ENCODE results near the gene EBI3.
"Not testable (repeated sequence)": the region's sequence is repeated elsewhere in the genome, so short reads cannot be mapped to it uniquely, and the experiment has no call there.

Gene EBI3

DNA sequence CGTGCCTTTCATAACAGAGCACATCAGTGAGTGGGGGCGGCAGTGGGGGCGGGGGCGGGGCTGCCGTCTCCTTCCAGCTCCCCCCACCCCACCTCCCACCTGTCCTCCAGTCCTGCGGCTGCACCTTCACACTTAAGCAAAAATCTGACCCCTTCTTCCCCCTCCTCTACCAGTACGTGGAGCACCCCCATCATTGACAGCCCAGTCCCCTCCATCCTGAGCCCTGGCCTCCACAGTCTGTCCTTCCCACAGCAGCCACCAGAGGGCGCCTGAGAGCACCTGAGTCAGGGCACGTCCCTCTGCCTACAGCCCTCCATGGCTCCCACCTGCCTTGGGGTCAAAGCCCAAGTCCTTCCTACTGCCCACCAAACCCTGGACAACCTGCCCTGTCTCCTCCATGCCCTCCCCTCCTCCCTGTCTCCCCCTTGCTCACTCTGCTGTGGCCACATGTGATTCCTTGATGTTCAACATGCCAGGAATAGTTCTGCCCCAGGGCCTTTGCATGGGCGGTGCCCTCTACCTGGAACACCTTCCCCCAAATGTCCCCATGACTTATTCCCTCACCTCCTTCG is 4.0 kb downstream of the EBI3 start:
- peak; percentile 64 to 87 (median 65) for DNase-seq (ENCODE audit: low read depth in 2 of 3, low spot score in 1 of 3)

- no peak for DNase-seq (ENCODE audit: low read depth in 2 of 3, low spot score in 1 of 3)
Observed at GRCh38 chr19:4234142-4234861, 5.0 kb downstream of the EBI3 start.

- DNase-seq (ENCODE audit: low read depth in 2 of 3, low spot score in 1 of 3), result no peak
Observed at GRCh38 chr19:4234862-4235201, 5.5 kb downstream of the EBI3 start.

- DNase-seq (ENCODE audit: low read depth in 2 of 3, low spot score in 1 of 3), result not testable (repeated sequence)
Observed at GRCh38 chr19:4237510-4237909, 8.2 kb downstream of the EBI3 start.

GRCh38 chr19:4238831-4239230 is 9.5 kb downstream of the EBI3 start:
- DNase-seq (ENCODE audit: low read depth in 2 of 3, low spot score in 1 of 3), result no peak

- no peak for DNase-seq (ENCODE audit: low read depth in 2 of 3, low spot score in 1 of 3)
Observed at GRCh38 chr19:4241824-4242430, 12.6 kb downstream of the EBI3 start.

DNA sequence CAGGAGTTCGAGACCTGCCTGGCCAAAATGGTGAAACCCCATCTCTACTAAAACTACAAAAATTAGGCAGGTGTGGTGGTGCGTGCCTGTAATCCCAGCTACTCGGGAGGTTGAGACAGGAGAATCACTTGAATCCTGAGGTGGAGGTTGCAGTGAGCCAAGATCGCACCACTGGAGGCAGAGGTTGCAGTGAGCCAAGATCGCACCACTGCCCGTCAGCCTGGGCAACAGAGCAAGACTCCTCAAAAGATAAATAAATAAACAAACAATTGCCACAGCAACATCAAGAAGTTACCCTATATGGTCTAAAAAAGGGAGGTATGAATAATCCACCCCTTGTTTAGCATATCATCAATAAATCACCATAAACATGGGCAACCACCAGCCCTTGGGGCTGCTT is 16.6 kb downstream of the EBI3 start:
- DNase-seq (ENCODE audit: low read depth in 2 of 3, low spot score in 1 of 3), result not testable (repeated sequence)

DNA sequence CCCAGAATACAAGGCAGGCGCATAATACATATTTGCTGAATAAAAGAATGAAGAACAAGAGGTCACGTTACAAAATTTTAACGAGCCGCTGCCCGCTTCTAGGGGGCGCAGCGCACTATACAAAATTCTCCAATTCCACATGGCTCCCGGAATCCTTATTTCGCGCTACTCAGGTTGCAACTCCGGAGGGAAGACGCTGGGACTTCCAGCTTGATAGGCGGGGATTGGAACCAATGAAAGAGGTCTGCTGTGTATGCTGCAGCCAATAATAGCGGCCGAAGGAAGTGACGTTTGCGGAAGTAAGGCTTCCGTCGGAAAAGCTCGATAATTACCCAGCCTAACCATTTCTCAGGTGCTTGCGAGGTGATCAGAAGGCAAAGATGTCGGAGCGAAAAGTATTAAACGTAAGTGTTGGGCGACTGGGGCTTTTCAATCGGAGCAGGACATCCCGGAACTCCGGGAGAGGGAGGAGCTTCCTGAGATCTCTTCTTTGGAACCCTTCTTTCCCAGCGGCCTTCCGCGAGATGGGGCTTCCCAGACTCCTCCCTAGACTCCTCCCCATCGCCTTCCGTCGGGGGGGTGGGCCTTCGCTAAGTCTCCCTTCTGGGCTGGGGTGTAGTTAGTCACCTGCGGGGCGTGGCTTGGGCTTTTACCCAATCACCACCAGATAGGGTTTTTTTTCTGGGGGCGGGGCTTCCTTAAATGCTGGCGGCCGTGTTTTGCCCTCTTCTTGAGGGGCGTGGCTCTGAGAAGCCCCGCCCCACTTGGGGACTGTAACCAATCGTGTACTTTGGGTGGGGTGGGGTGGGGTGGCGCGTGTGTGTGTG is 17.7 kb downstream of the EBI3 start, which contains the start of gene YJU2:
Gene YJU2 (plus strand): TSS at position 314 of the 827 bp plus-strand sequence. CDS start 67 bp downstream, at position 381.
- peak; percentile 98 to 99 (median 98) for DNase-seq (ENCODE audit: low read depth in 2 of 3, low spot score in 1 of 3)

DNA sequence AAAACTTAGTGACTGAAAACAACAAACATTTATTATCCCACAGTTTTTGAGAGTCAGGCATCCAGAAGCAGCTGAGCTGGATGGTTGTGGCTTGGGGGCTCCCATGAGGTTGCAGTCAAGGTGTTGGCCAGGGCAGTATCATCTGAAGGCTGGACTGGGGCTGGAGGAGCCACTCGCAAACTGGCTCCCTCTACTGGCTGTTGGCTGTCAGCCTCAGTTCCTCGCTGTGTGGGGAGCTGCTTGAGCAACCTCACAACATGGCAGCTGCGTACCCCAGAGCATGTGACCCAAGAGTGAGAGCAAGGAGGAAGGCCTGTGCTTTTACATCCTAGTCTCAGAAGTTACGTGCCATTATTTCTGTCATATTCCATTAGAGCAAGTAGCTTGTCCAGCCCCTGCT is 27.2 kb downstream of the EBI3 start:
- DNase-seq (ENCODE audit: low read depth in 2 of 3, low spot score in 1 of 3), result no peak

DNA sequence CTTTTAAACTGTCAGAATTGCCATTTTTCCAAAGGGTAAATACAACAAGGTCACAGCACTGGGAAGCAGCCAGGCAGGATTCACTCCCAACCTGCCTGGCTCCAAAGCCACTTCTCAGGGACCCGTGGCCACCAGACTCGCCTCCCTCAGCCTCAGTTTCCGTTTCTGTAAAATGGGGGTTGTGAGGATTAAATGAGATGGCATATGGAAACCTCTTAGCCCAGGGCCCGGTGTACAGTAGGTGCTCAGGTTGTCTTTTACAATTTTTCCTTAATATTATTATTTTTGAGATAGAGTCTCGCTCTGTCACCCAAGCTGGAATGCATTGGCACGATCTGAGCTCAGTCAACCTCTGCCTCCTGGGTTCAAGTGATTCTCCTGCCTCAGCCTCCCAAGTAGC is 27.7 kb downstream of the EBI3 start:
- no peak for DNase-seq (ENCODE audit: low read depth in 2 of 3, low spot score in 1 of 3)

DNA sequence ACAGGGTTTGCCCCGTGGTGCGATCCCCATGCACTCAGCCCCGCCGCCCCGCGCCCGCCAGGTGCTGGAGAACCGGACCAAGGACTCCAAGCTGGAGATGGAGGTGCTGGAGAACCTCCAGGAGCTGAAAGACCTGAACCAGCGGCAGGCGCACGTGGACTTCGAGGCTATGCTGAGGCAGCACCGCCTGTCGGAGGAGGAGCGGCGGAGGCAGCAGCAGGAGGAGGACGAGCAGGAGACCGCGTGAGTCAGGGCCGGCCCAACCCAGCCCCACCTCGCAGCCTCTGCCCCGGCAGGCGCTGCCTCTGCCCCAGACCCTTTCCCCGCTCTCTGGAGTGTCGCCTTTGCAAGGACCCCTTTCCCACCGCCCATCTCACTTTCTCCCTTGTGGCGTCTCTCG is 28.9 kb downstream of the EBI3 start:
- no peak for DNase-seq (ENCODE audit: low read depth in 2 of 3, low spot score in 1 of 3)

- DNase-seq (ENCODE audit: low read depth in 2 of 3, low spot score in 1 of 3), result no peak
Observed at GRCh38 chr19:4260613-4261191, 31.4 kb downstream of the EBI3 start.

- DNase-seq (ENCODE audit: low read depth in 2 of 3, low spot score in 1 of 3), result no peak
Observed at GRCh38 chr19:4264812-4265211, 35.5 kb downstream of the EBI3 start.

DNA sequence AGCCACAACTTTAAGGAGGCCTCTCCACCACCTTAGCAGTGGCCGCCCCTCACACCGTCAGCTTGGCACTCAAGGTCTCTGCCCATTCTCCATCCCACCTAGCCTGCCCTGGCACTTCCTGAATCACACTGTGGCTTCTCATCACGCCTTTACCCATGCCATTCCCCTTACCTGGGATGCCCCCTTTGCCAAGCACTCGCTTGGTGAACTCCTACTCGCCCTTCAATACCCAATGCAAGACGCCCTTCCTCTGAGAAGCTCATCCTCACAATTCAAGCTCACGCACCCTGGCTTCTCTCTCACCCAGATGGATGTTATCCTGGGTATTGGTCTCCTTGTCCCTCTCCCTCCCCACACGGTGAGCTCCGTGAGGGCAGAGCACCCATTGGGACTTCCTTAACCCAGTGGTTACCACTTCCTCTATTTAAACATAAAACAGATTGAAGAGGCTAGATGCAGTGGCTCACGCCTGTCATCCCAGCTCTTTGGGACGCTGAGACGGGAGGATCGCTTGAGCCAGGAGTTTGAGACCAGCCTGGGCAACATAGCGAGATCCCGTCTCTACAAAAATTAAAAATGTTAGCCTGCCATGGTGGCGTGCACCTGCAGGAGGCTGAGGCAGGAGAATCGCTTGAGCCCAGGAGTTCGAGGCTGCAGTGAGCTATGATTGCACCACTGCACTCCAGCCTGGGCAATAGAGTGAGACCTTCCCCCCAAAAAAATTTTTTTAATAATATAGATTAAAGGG is 37.1 kb downstream of the EBI3 start:
- no peak for DNase-seq (ENCODE audit: low read depth in 2 of 3, low spot score in 1 of 3)

GRCh38 chr19:4267101-4267900 is 38.0 kb downstream of the EBI3 start:
- DNase-seq (ENCODE audit: low read depth in 2 of 3, low spot score in 1 of 3), result peak; percentile 41 to 55 (median 42)

- no peak for DNase-seq (ENCODE audit: low read depth in 2 of 3, low spot score in 1 of 3)
Observed at GRCh38 chr19:4267901-4268815, 38.8 kb downstream of the EBI3 start.

DNA sequence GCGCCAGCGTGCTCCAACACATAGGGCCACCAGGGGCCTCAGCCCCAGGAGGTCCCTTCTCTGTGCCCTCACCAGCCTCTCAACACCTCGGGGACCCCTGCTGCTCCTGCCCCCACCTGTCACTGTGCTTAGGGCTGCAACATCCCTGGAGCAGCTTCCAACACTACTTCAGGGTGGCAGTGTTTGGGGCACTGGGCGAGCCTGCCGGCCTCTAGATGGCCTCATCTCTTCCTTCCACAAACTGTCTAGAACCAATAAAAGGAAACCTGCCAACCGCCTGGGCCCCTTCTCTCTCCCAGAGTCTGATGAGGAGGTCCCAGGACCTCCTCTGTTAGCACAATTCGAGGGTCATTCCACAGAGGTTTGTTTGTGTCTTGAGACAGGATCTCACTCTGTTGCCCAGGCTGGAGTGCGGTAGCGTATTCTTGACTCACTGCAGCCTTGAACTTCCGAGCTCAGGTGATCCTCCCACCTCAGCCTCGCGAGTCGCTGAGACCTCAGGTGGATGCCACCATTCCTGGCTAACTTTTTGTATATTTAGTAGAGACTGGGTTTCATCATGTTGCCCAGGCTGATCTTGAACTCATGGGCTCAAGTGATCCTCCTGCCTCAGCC is 39.6 kb downstream of the EBI3 start:
- no peak for DNase-seq (ENCODE audit: low read depth in 2 of 3, low spot score in 1 of 3)

DNA sequence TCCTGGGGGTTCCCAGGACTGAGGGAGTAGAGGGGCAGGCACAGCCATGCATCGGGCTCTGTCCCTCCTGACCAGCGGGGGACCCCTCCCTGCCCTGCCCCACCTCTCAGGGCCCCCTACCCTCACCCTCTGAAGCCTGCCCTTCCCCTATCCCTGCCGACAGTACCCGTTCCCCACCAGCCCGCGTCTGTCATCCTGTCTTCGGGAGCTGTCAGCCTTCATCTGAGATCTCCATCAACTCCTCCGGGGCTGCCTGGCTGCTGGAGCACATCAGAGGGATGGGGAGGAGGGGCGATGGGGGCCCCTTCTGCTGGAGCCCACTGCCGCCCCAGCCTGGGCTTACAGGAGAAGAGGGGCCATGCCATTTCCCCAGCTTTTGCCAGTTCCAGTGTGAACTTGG is 43.6 kb downstream of the EBI3 start:
- DNase-seq (ENCODE audit: low read depth in 2 of 3, low spot score in 1 of 3), result no peak
